ENCODE data around the gene PARP9. TPM values are rescaled to one million over a fixed set of nuclear protein-coding genes. Genes with fewer than 3 reads are reported as not detected.

The PARP9 gene
- total and polyA plus RNA-seq, 2 of the 4 experiments (the other 2 are of a cell fraction): 6.7 to 7.7 TPM

- intact Hi-C loops (cut with micrococcal nuclease): no loop called here
- no peak overlapping the region for H3K27ac ChIP-seq (ENCODE audit: insufficient read depth, low read length)
- no peaks in the 10 kb centered on the region for H4K20me1 ChIP-seq (ENCODE audit: insufficient read depth, low read length)
- H3K36me3 ChIP-seq (ENCODE audit: control insufficient read depth, insufficient read depth, low read length): peaks cover 12% of the 10 kb centered on the region
- no peak overlapping the region for H2BK20ac ChIP-seq (ENCODE audit: low read depth, low read length)
- ChIA-PET CTCF (interaction anchor here (0.6 kb wide), 1 partner anchor 13 kb away, joined by 5 read pairs; no protein-coding TSS in a partner anchor), POLR2A (ENCODE audit: unreplicated experiment) (no interaction called here)
- H4K8ac ChIP-seq (ENCODE audit: low read depth in 2 of 2, low read length in 2 of 2): no peak overlapping the region
- H2AK9ac ChIP-seq (replicated peaks; ENCODE audit: low read depth, low read length, poor library complexity): no peak overlapping the region
- no peak overlapping the region for H3K4me3 ChIP-seq (ENCODE audit: insufficient read depth, low read depth, low read length)
- H2BK15ac ChIP-seq (ENCODE audit: low read depth, low read length): no peak overlapping the region
- in situ Hi-C loops (cut with MboI; ENCODE audit: low sequenced_read_pairs): no loop called here
- H2BK120ac ChIP-seq (ENCODE audit: low read depth, low read length): no peak overlapping the region
- H3K14ac ChIP-seq (replicated peaks; ENCODE audit: low read depth, low read length): no peak overlapping the region
- H3K9me1 ChIP-seq (ENCODE audit: insufficient read depth, low read length): peaks cover 4% of the 10 kb centered on the region; the same call in 1 of the 2 replicates
- H2BK5ac ChIP-seq (ENCODE audit: low read depth, low read length, poor library complexity, severe bottlenecking): no peak overlapping the region
- H3K27me3 ChIP-seq (ENCODE audit: control insufficient read depth, insufficient read depth, low read length): no peaks in the 10 kb centered on the region
- H4K5ac ChIP-seq (ENCODE audit: low read depth, low read length): no peak overlapping the region
- H3K4me2 ChIP-seq (ENCODE audit: low read depth, low read length): no peak overlapping the region
- ATAC-seq (ENCODE audit: low read depth) (peak; percentile 98), DNase-seq (peak; percentile 87)
- no peak overlapping the region for H3K9ac ChIP-seq (ENCODE audit: low read depth, low read length)
- no peak overlapping the region for H3K18ac ChIP-seq (ENCODE audit: low read depth, low read length)
- no TSS peak for BruUV-seq (replicated peaks)
- dilution Hi-C loops (cut with HindIII; ENCODE audit: low sequenced_read_pairs, unreplicated experiment): no loop called here
- no peak overlapping the region for H3K23ac ChIP-seq (ENCODE audit: low read depth, low read length)
- no peaks in the 10 kb centered on the region for H3K4me1 ChIP-seq (ENCODE audit: control insufficient read depth, insufficient read depth, low read length)
- no peak overlapping the region for H2AK5ac ChIP-seq (ENCODE audit: low read depth, low read length)
- no peaks in the 10 kb centered on the region for H3K9me3 ChIP-seq (ENCODE audit: control insufficient read depth, insufficient read depth, low read length)
- no peak overlapping the region for H2AFZ ChIP-seq (replicated peaks; ENCODE audit: low read length, poor library complexity)
- no peak overlapping the region for H4K91ac ChIP-seq (ENCODE audit: insufficient read depth, low read depth, low read length)
- H3K79me1 ChIP-seq (ENCODE audit: low read depth in 1 of 2, low read length in 2 of 2): no peaks in the 10 kb centered on the region
- no peak overlapping the region for H3K4ac ChIP-seq (ENCODE audit: low read depth, low read length)
- H3K56ac ChIP-seq (ENCODE audit: extremely low read depth, insufficient read depth, low read length): no peak overlapping the region
- peak; percentile 82 for TF ChIP-seq FOS (IDR thresholded peaks at IDR 0.05; ENCODE audit: low read depth, low read length)
- TF ChIP-seq MAZ (IDR thresholded peaks at IDR 0.05; ENCODE audit: borderline replicate concordance, low read depth, low read length): no peak
- TF ChIP-seq CEBPB (IDR thresholded peaks at IDR 0.05; ENCODE audit: low read depth, low read length): peak; percentile 62
- no CpG with 5 or more reads among the region's 1 CpG for WGBS, 2 experiments (ENCODE audit: extremely low coverage in 2 of 2, insufficient read length in 1 of 2)
Measured at GRCh38 chr3:122533931-122534334, 30.2 kb downstream of the PARP9 start.

All from IMR-90 (cell line).